ENCODE measurements around the gene LRIG2.

The LRIG2 gene

DNA sequence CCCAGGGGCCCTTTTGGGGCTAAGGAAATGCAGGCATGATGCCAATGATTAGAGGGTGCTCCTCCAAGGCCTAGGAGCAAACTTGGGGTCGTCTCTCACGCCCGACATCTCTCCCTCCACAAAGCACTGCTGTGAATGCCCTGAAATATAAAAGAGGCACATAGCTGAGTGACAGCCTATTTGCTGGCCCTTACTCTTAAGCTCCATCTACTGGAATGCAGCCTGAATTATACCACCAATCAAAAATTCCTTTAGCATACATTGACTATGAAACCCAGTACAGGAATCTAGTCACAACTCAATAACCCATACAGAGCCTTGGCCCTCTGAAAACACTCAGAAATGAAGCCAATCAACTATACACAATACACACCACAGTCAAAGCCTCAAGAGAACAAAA, 105.5 kb downstream of the LRIG2 start:
- ATAC-seq: no peak

All from activated CD4-positive, CD25-positive, alpha-beta regulatory T cell treated with anti-CD3 and anti-CD28 coated beads, Interleukin-2, amount 50 U/mL, for 24 hours (primary cell).